Sigmoid colon (tissue), 3 donors: ENCODE results near the gene PPP1R37.

Experiments
- CTCF ChIP-seq, 4 experiments: fragments of 450-650 bp in 3 of 4; fragments of 200-600 bp in 1 of 4; IDR thresholded peaks; one replicate each; pipeline ENCODE4 v1.5.1; 2016 to 2019; ENCODE audit warnings: antibody characterized with exemption in 4 of 4, mild to moderate bottlenecking in 3 of 4, moderate library complexity in 2 of 4
- POLR2A ChIP-seq, 2 donors: fragments of 450-650 bp; IDR thresholded peaks; one replicate each; pipeline ENCODE4 v1.6.1; 2016; ENCODE audit warnings: antibody characterized with exemption in 2 of 2, mild to moderate bottlenecking in 2 of 2, moderate library complexity in 2 of 2

GRCh38 chr19:45146251-45146650, 53.3 kb downstream of the PPP1R37 start:
- TF ChIP-seq CTCF (IDR thresholded peaks at IDR 0.05) (no peak), POLR2A (IDR thresholded peaks at IDR 0.05) (no peak)
